Esophagus squamous epithelium (tissue), 4 donors: Measurements from ENCODE around the gene MATN1.

Experiments used
- POLR2A ChIP-seq, 4 donors: fragments of 450-650 bp; IDR thresholded peaks; one replicate each; pipeline ENCODE4 v1.6.1; 2017; ENCODE audit warnings: antibody characterized with exemption in 4 of 4, mild to moderate bottlenecking in 4 of 4, moderate library complexity in 3 of 4
- TF ChIP-seq, protein P1 (sequence below), 6 experiments: fragments of 450-650 bp in 4 of 6; fragments of 200-600 bp in 2 of 6; sonication (generic) in 2 of 6; IDR thresholded peaks; one replicate each; pipeline ENCODE4 v1.5.1; 2016 to 2019; ENCODE audit warnings: antibody characterized with exemption in 6 of 6, mild to moderate bottlenecking in 4 of 6, moderate library complexity in 4 of 6

DNA sequence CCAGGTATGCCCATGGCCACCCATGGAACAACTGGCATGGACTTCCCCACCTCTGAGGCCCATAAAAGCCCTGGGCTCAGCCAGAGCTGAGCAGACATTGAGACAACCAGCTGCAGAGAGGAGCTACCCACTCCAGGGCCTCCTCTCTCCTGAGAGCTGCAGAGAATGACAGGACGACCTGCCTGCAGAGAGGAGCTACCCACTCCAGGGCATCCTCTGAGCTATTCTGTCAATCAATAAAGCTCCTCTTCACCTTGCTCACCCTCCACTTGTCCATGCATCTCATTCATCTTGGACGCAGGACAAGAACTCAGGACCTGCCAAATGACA is 43.4 kb downstream of the MATN1 start:
- TF ChIP-seq, protein P1, sequence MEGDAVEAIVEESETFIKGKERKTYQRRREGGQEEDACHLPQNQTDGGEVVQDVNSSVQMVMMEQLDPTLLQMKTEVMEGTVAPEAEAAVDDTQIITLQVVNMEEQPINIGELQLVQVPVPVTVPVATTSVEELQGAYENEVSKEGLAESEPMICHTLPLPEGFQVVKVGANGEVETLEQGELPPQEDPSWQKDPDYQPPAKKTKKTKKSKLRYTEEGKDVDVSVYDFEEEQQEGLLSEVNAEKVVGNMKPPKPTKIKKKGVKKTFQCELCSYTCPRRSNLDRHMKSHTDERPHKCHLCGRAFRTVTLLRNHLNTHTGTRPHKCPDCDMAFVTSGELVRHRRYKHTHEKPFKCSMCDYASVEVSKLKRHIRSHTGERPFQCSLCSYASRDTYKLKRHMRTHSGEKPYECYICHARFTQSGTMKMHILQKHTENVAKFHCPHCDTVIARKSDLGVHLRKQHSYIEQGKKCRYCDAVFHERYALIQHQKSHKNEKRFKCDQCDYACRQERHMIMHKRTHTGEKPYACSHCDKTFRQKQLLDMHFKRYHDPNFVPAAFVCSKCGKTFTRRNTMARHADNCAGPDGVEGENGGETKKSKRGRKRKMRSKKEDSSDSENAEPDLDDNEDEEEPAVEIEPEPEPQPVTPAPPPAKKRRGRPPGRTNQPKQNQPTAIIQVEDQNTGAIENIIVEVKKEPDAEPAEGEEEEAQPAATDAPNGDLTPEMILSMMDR (IDR thresholded peaks at IDR 0.05), result no peak
- no peak for TF ChIP-seq POLR2A (IDR thresholded peaks at IDR 0.05)
